ENCODE measurements around the gene PARP1. TPM values are rescaled to one million over a fixed set of nuclear protein-coding genes. Genes with fewer than 3 reads are reported as not detected.

The PARP1 gene
- total RNA-seq, 1 donor from 2014 or later: 37.1 TPM

GRCh38 chr1:226365831-226366231, 42.1 kb downstream of the PARP1 start:
- Histone ChIP-seq H3K4me1 (peaks cover 0 to 11% of the 10 kb centered on the region in 2 donors), H3K4me3 (no peak overlapping the region), H3K36me3 (peaks cover 67 to 94% of the 10 kb centered on the region in 2 donors), H3K9me3 (no peaks in the 10 kb centered on the region), H3K27me3 (no peaks in the 10 kb centered on the region), H3K27ac (peak overlapping the region in 1 of 2 donors; percentile 81)
- TF ChIP-seq CTCF (IDR thresholded peaks at IDR 0.05): no peak
- intact Hi-C loops (cut with DNase I): loop anchor here (2.0 kb wide), 1 partner anchor 41 kb away; no protein-coding TSS in a partner anchor
- no peak for DNase-seq (ENCODE audit: low spot score in 2 of 2)

DNA sequence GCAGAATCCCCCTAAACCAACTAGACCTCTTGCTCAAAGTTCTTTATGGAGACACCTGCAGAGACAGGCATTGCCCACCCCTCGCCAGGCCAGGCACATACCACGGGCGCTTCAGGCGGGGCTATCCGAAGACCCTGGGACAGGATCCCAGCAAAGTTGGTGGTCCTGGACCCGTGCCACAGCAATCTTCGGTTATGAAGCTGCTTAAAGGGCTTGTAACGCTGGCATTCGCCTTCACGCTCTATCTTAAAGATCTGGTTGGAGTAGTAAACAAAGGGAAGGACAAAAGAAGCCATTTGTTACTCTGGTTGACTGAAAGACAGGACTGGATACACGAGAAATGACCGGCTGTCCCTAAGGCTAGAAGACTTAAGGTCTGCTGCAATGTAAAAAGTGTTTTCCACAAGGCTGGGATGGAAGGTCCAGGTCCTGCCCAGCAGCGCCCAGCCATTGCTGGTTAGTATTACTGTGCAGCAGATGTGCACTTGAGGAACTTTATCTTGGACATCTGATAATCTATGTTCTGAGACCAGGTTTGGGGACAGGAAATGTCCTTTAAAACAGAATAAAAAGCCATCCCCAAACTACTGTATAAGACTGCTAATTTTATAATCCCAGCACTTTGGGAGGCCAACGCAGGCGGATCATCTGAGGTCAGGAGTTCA, 42.9 kb downstream of the PARP1 start:
- Histone ChIP-seq H3K4me3 (no peak overlapping the region), H3K4me1 (peaks cover 0 to 11% of the 10 kb centered on the region in 2 donors), H3K27ac (peak overlapping the region; percentile 70 to 81), H3K27me3 (no peaks in the 10 kb centered on the region), H3K36me3 (peaks cover 71 to 94% of the 10 kb centered on the region in 2 donors), H3K9me3 (no peaks in the 10 kb centered on the region)
- TF ChIP-seq CTCF (IDR thresholded peaks at IDR 0.05): no peak
- DNase-seq (ENCODE audit: low spot score in 2 of 2): no peak
- intact Hi-C loops (cut with DNase I): loop anchor here (1.0 to 2.0 kb wide), 2 partner anchors 42 to 56 kb away; partner anchors contain the start of gene LIN9

DNA sequence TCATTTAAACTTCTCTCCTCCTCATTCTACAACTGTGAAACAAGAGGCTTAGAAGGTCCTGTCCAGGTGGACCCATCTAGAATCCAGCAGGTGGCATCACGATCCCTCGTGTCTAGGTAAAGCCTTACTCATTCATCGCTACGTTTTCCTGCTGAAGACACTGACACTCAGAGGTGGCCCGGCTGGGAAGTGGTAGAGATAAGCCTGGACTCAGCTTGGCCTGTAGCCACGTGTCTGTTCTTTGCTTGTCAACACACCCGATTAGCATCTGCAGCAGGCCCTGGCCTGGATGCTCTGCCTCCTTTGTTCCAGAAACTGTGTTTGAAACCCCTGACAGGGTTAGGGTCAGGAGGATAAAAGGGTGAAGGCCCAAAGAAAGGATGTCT, 43.4 kb downstream of the PARP1 start:
- DNase-seq (ENCODE audit: low spot score in 2 of 2): no peak
- Histone ChIP-seq H3K27me3 (no peaks in the 10 kb centered on the region), H3K36me3 (peaks cover 76 to 98% of the 10 kb centered on the region in 2 donors), H3K4me3 (no peak overlapping the region), H3K4me1 (peaks cover 0 to 11% of the 10 kb centered on the region in 2 donors), H3K27ac (peak overlapping the region; percentile 70 to 81), H3K9me3 (no peaks in the 10 kb centered on the region)
- TF ChIP-seq CTCF (IDR thresholded peaks at IDR 0.05): no peak
- intact Hi-C loops (cut with DNase I): loop anchor here (1.0 to 2.0 kb wide), 2 partner anchors 42 to 55 kb away; partner anchors contain the start of gene LIN9

- Histone ChIP-seq H3K4me3 (no peak overlapping the region), H3K36me3 (peaks cover 74 to 98% of the 10 kb centered on the region in 2 donors), H3K4me1 (peaks cover 0 to 11% of the 10 kb centered on the region in 2 donors), H3K27ac (peak overlapping the region; percentile 77 to 81), H3K9me3 (no peaks in the 10 kb centered on the region), H3K27me3 (no peaks in the 10 kb centered on the region)
- intact Hi-C loops (cut with DNase I): loop anchor here (1.0 to 2.0 kb wide), 2 partner anchors 43 to 55 kb away; partner anchors contain the start of gene LIN9
- peak; percentile 45 to 76 for DNase-seq (ENCODE audit: low spot score in 2 of 2)
- no peak for TF ChIP-seq CTCF (IDR thresholded peaks at IDR 0.05)
These were observed 43.9 kb downstream of the PARP1 start for GRCh38 chr1:226363801-226364513.

DNA sequence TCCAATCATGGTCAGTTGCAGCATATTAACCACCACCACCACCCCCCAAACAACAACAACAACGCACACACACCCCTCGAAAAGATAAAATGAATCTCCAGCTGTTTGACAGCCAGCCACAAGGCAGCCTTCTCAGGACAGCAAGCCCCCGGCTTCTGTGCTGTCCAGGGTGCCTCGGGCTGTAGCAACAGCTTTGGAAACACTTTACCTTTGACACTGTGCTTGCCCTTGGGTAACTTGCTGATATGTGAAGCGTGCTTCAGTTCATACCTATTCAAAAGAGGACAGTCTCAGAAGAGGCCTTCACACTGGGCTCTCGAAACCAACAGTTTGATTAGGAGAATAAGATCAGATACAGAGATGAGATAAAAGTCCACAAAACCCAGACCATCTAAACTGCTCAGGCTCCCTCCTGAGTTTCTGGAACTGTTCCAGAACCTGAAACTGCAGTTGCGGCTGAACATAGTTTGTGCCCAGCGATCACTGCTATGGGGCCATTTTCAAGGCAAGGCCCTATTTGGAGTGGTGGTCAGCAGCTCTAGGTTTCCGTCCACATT, 44.9 kb downstream of the PARP1 start:
- TF ChIP-seq CTCF (IDR thresholded peaks at IDR 0.05): no peak
- intact Hi-C loops (cut with DNase I): no loop called here
- peak overlapping the region; percentile 77 to 81 for H3K27ac ChIP-seq
- no peaks in the 10 kb centered on the region for H3K27me3 ChIP-seq
- H3K9me3 ChIP-seq: no peaks in the 10 kb centered on the region
- peaks cover 76 to 94% of the 10 kb centered on the region in 2 donors for H3K36me3 ChIP-seq
- H3K4me1 ChIP-seq: peaks cover 0 to 11% of the 10 kb centered on the region in 2 donors
- no peak for DNase-seq (ENCODE audit: low spot score in 2 of 2)
- no peak overlapping the region for H3K4me3 ChIP-seq

Data from ascending aorta (tissue), 2 donors.